CMK (cell line): ENCODE measurements around the gene TNFRSF6B.
"Not testable (repeated sequence)": the region's sequence is repeated elsewhere in the genome, so short reads cannot be mapped to it uniquely, and the experiment has no call there.

Source experiments
- DNase-seq: peaks from one replicate; pipeline ENCODE4 v3.0.0-alpha.2; 2010; ENCODE audit warnings: low read depth

Gene TNFRSF6B

DNA sequence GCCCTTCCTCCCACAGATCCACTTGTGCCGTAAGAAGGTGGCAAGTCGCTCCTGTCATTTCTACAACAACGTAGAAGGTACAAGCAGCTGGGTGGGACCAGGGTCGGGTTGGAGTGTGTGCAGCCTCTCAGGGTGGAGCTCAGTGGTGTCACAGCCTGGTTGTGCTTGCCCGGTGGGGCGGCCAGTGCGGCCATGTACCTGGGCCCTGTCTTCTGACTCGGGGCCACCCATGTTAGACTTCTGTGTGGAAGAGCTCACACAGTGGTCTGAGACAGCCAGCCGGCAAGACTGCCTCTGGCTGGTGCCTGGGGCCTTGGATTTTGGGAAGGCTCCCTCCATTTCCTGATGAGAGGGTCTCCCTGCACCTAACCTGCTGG, 33.7 kb upstream of the TNFRSF6B start:
- no peak for DNase-seq

DNA sequence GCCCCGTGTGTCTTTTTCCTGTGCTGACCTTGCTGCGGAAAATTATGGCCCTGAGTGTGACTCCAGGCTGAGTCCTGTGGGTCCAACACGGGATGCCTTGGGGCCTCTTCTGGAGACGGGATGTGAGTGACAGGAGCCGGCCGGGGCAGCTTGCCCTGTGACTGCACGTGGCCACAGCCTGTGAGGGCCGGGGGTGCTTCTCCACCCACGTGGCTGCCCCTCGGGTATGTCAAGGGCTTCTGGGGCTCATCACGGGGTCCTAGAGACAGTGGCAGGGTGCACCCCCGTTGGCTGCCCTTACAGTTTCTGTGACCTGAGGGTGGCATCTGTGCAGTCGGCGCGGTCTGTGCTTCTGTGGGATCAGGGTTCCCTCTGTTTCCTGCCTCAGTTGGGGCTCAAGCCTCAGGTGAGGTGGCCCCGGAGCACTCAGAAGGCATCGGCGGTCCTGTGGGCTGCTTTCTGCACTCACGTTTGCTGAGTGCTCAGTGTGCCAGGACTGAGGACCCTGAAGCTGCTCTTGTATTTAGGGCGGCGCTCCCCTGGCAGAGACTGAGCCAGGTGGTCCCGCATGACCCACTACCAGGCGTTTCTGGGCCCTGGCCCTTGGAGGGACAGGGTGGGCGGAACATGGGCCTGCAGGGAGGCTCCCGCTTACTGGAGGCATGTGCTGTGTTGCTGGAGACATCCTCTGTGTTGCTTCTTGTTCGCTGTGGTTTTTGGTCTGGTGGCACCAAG, 33.0 kb upstream of the TNFRSF6B start:
- no peak for DNase-seq

DNA sequence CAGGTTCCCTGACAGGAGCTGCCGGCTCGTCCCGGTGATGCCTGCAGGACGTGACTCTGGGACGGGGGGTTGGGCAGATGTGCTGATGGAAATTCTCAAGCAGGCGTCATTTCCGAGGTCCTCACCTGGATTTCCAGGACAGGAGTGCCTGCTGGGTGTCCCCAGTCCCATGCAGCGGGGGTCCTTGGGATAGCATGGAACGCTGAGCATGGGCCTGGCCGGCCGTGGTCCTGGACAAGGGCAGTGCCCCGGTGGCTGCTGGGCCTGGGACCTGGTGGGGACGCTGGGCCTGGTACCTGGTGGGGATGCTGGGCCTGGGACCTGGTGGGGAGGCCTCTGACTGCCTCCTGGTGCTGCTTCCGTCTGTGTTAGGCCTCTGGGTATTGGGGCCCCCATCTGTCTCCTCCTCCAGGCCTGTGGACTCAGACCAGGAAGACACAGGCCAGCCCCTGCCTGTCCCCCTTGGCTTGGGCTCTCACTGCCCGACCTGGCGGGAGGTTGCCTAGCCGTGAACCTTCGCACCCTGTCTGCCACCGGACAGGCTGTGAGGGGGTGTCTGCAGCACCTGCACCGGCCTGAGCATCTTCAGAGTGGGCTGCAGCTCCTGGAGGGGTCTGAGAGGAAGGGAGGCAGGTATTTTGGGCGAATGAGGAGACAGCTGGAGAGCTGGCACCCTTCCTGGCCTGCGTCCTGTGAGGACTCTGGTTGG, 32.2 kb upstream of the TNFRSF6B start:
- DNase-seq, result no peak

DNA sequence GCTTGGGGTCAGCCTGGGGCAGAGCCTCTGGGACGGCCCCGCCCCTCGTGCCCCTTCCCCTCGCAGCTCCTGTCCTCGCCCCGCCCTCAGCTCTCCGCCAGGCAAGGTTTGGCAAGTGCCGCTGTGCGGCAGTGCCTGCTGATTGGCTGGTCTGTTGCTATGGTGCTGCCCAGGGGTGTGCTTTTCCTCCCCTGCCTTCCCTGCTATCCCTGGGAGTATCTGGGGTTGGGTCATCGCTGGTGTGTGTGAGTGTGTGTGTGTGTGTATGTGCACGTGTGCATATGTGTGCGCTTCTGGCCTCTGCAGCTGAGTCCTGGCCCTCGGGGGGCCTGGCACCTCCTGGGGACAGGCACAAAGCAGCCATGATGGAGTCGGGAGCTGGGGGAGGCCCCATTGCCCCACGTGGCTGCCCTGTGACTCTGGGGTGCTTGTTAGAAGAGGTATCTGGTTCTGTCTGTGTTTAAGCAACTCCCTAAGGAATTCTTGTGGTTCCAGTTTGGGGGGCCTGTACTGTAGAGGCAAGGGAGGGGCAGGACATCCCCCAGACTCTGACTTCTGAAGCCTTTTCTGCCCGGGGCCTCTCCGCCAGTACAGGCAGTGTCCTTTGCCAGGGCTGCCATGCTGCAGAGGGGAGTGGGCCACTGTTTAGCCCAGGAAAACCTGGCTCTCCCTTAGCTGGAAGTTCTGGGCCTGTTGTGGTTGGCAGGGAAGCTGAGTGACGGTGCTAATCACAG, 31.4 kb upstream of the TNFRSF6B start:
- no peak for DNase-seq

DNA sequence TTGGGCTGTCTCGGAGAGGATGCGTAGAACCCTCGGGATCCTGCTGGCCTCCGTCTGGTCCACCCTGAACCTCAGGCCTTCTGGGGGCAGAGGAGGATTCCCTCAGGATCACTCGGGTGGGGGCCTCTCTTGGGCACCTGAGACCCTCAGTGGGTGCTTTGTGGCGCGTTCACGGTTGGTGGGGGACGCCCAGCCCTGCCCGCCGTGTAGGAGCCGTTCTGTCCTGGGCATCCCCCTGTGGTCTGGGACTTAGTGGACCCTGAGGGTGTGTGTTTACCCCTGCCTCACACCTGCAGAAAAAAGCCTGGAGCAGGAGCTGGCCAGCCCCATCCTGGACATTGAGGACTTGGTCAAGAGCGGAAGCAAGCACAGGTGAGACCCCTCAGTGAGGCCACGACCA, 30.7 kb upstream of the TNFRSF6B start:
- no peak for DNase-seq

DNA sequence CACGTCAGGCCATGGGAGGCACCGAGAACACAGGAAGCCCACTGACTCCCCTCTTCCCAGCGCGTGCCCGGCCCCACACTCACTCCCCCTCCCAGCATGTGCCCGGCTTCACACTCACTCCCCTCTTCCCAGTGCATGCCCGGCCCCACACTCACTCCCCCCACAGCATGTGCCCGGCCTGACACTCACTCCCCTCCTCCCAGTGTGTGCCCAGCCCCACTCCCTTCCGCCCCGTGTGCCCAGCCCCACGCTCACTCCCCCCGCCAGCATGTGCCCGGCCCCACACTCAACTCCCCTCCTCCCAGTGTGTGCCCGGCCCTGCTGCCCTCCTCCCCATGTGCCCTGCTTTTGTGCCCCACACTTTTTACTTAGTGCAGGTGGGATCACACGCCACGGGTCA, 28.6 kb upstream of the TNFRSF6B start:
- DNase-seq, result no peak

DNA sequence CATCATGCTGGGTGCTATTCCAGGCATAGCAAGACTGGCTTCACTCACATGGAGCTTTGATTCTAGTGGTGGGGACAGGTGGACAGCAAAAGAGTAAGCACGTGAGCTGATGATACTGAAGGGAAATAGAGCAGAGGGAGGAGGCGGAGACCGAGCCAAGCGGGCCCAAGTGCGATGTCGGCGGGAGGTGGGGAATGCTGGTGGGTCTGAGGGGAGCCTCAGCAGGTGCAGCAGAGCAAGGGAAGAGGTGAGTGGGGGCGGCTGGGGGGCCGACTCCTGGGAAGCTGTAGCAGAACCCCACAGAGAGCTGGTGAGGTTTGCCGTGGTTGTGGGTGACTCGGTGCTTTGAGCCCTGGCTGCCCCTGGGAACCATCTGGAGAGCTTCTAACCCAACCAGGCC, 28.1 kb upstream of the TNFRSF6B start:
- DNase-seq, result no peak

DNA sequence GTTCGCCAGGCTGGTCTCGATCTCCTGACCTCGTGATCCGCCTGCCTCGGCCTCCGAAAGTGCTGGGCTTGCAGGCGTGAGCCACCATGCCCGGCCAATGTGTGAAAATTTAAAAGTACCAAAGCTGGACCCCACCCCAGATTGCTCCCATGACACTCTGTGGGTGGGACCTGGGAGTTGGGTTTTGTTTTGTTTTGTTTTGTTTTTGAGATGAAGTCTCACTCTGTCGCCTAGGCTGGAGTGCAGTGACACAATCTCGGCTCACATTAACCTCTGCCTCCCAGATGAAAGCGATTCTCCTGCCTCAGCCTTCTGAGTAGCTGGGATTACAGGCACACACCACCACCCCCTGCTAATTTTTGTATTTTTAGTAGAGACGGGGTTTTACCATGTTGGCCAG, 24.8 kb upstream of the TNFRSF6B start:
- not testable (repeated sequence) for DNase-seq

DNA sequence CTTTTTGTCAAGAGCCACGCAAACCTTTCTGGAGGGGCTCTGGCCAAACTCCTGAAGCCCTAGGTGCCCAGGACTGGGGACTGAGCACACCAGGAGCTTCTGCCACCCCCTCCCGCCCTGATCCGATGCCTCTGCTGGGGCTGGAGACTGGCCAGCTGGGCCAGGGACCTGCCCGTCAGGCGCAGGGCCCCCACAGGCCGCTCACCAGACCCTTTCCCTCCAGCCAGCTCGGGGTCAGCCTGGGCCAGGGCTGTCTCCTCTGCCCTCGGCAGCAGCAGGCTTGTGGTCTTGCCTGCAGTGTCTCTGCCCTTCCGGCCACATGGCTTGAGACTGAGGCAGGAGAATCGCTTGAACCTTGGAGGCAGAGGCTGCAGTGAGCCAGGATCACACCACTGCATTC, 23.8 kb upstream of the TNFRSF6B start:
- no peak for DNase-seq

DNA sequence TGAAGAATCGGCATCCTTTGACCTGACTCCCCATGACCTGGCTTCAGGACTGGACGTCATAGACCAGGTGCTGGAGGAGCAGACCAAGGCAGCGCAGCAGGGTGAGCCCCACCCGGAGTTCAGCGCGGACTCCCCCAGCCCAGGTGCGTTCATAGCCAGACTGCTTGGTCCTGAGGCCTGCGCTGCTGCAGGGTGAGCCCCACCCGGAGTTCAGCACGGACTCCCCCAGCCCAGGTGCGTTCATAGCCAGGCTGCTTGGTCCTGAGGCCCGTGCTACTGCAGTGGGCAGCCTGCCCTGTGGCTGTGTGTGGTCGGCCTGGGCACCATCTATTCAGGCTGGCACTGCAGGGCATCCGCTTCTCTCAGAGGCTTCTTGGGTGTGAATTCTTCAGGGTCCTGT, 22.5 kb upstream of the TNFRSF6B start:
- no peak for DNase-seq

DNA sequence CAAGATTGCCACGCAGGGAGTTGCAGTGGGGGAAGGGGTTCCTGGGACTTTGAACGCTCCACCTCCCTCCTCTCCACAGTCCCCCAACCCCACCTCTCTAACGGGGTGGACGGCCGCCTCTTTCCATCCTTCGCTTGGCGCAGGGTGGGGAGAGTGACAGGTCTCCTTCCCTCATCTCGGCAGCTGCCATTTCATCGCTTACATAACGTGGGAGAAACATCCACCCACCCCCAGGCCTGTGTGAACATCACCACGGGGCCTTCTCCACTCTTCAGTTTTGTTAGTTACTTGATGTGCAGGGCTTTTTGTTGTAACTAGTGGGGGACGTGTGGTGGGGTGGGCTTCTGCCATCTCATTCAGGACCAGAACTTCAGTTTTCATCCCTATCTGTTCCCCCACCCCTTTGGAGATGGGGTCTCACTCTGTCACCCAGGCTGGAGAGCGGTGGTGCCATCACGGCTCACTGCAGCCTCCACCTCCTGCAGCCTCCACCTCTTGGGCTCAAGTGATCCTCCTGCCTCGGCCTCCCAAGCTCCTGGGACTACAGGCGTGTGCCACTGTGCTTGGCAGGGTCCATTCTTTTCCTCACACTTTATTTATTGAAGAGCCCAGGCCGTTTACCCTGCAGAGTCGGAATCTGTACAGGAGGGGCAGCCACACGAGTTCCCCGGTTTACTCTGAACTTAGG, 20.6 kb upstream of the TNFRSF6B start:
- DNase-seq, result no peak

DNA sequence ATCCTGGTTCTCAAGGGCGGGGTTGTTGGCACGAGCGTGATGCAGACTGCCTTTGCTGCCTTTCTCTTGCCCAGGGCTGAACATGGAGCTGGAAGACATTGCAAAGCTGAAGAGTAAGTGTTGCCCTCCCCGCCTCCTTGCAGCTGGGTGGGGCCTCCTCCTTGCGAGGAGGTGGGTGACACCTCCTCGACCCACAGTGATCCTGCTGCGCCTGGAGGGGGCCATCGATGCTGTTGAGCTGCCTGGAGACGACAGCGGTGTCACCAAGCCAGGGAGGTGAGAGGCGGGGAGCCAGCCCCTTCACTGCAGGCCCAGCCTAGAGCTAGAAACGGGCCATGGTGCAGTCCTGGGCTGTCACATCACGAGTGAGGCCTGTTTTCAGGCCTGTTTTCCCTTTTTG, 18.4 kb upstream of the TNFRSF6B start:
- DNase-seq, result no peak

DNA sequence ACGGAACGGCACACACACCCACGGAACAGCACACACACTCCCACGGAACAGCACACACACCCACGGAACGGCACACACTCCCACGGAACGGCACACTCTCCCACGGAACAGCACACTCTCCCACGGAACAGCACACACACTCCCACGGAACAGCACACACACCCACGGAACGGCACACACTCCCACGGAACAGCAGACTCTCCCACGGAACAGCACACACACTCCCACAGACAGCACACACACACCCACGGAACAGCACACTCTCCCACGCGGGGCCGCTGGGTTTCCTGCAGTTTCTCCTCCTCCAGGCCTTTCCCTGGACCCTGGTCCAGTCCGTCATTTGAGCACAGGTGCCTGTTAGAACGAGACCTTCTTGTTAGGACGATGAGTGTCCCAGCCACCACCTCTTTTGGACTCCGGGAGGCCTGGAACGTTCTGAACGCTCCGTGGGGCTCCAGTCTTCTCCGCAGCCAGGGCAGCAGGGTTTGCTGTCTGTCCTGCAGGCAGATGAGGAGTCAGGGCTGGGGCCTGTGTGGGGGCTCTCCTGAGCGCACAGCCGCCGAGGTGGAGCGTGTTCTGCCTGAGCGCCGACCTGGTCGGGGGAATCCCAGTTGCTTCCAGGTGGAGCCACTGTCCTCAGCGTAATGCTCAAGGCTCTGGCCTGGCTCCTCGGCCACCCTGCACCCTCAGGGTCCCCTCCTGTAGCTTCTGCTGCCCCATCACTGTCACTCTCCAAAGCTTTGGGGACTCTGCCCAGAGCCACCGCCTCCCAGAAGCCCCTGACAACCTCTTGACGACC, 17.6 kb upstream of the TNFRSF6B start:
- DNase-seq, result no peak

DNA sequence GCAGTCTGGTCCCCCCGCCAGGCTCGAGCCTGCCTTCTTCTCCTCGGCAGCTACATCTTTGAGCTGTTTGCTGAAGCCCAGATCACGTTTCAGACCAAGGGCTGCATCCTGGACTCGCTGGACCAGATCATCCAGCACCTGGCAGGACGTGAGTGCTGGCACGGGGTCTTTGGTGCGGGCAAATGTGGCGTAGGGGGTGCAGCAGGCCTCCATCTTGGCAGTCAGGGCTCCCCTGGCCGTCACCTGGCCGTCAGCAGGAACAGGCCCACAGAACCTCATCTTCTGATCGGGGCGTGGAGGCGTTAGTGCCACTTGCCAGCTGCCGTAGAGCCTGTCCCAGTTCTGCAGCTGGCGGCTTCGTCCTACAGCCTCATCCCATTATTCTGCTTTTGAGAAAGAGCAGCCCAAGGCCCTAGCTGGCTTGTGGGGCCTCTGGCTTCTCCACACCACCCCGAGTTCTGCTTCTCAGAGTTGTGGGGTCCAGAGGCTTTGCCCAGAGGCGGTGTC, 16.6 kb upstream of the TNFRSF6B start:
- no peak for DNase-seq

DNA sequence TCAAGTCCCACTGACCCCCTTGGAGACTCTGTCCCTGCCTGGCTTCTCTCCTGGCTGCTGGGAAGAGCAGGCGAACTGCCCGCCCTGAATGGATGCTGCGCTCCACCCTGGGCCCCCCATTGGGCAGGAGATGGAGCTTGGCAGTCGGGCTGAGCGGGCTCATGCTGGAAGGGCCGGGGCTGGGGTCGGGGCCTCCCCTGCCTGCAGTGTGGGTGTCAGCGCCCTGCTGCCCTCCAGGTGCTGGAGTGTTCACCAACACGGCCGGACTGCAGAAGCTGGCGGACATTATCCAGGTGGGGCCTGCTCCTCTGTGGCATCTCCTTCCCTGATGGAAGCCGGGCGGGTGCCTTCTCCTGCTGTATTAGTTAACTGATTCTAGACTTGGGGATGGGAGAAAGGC, 16.0 kb upstream of the TNFRSF6B start:
- DNase-seq, result no peak

DNA sequence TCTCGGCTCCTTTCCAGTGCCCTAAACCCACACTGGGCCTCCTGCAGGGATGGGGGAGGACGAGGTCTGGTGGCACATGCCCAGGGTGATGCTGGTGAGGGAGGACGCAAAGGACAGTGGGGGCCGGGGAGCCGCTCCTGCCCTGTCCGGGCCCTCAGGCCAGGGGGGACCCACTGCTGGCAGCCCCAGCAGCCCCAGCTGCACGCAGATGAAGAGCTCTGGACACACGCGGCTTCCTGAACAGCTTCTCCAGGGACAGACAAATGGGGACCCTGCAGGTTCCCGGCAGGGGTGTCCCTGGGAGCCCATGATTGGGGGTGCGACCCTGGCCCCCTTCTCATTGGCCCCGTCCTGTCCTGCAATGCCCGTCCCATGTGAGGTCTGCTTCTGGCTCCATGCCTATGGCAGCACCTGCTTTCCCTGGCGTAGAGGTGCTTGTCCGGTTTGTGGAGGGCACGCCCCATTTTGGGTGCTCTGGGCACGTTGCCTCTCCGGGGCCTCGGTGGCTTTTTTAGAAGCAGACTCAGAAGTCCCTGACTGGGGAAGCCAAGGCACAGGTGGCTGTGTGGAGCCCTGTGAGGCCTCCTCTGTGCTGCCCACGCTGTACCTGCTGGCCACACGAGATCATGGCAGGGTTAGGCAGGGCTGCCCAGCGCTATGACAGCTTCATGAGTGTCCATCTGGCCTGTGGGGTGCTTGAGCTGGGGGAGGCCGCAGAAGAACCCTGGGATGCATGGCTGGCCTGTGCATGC, 15.4 kb upstream of the TNFRSF6B start:
- DNase-seq, result no peak

DNA sequence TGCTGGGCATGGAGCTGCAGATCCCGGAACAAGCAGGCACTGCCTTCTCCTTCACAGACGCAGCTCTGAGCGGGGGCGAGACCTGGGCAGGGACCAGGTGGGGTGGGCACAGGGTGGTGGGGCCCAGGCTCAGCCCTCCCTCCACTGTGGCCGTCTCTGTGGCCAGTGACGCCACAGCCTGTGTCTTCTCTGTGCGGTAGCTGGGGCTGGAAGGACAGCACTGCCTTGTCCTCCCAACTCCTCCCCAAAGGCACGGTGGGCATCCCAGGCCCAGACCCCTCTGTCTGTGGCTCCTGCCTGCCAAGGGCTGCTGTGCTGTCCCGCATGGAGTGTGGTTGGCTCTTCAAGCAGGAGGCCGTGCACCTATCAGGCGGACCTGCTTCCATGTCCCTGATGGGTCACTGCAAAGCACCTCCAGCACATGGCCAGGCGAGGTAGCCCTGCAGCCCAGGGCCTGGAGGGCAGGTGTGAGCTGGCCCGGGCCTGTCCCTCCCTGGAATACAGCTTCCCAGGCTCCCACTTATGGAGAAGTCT, 14.8 kb upstream of the TNFRSF6B start:
- no peak for DNase-seq

DNA sequence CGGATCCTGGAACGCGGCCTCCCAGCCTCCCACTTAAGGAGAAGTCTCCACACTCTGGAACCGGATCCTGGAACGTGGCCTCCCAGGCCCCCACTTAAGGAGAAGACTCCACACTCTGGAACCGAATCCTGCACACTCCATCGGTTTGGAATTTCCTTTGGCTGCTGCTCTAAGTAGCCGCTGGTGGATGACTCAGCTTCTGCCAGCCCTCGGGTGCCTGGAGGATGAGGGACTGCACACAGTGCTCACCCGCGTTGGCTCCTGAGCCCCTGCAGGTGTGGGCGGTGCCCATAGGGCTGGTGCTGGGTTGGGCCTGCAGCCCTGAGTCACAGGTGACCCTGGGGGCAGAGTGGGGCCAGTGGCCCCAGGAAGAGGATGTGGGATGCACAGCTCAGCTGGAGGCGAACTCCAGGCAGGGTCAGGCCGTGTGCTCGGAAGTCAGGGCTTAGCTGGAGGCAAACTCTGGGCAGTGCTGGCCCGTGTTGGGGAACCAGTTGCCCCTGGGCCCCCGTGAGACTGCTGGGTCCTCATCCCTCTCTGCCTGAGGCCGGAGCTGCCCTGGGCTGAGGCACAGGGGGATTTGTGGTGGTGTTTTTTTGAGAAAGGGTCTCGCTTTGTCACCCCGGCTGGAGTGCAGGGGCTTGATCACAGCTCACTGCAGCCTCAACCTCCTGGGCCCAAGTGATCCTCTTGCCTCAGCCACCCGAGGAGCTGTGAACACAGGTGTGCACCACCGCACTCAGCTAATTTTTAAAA, 13.9 kb upstream of the TNFRSF6B start:
- peak; percentile 36 for DNase-seq

DNA sequence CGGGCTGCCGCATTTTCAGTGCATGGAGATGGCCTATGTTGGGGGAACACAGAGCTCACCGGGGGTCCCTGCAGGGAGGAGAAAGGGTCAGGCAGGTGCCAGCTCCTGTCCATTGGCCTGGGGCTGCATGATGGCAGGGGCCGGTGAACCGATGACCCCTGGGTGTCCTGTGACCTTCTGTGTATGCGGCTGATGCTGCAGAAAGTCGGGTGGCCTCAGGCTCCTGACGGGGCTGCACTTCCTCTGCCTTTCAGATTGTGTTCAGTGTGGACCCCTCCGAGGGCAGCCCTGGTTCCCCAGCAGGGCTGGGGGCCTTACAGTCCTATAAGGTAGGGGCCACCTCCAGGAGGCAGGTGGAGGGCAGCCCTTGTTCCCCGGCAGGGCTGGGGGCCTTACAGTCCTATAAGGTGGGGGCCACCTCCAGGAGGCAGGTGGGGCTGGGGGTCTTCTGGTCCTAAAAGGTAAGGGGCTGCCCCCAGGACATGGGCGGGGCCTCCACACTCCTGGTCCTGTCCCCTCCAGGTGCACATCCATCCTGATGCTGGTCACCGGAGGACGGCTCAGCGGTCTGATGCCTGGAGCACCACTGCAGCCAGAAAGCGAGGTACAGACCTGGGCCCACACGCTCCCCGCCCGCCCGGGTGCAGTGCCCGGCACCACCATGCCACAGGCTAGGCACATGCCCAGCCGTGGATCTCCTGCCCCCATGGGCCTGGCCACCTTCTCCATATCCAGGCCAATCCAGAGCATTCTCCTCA, 11.0 kb upstream of the TNFRSF6B start:
- no peak for DNase-seq
